Measurements from ENCODE around the gene LRRC36. TPM values are rescaled to one million over a fixed set of nuclear protein-coding genes. Genes with fewer than 3 reads are reported as not detected.

LRRC36 gene
- total and polyA plus RNA-seq, 9 of the 15 experiments (the other 6 are each of a cell fraction or from before 2014, with no cell fraction given), result 0.09 to 0.40 (median 0.17) TPM; not detected in 1

- no peak for TF ChIP-seq CEBPB (tag; IDR thresholded peaks at IDR 0.05)
- no peak for TF ChIP-seq LARP7 (IDR thresholded peaks at IDR 0.05)
- TF ChIP-seq, protein P1, sequence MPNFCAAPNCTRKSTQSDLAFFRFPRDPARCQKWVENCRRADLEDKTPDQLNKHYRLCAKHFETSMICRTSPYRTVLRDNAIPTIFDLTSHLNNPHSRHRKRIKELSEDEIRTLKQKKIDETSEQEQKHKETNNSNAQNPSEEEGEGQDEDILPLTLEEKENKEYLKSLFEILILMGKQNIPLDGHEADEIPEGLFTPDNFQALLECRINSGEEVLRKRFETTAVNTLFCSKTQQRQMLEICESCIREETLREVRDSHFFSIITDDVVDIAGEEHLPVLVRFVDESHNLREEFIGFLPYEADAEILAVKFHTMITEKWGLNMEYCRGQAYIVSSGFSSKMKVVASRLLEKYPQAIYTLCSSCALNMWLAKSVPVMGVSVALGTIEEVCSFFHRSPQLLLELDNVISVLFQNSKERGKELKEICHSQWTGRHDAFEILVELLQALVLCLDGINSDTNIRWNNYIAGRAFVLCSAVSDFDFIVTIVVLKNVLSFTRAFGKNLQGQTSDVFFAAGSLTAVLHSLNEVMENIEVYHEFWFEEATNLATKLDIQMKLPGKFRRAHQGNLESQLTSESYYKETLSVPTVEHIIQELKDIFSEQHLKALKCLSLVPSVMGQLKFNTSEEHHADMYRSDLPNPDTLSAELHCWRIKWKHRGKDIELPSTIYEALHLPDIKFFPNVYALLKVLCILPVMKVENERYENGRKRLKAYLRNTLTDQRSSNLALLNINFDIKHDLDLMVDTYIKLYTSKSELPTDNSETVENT (CRISPR knock-in tag; IDR thresholded peaks at IDR 0.05), result peak; percentile 87
- TF ChIP-seq CHD1 (IDR thresholded peaks at IDR 0.05; ENCODE audit: low read length), result peak; percentile 14
- TF ChIP-seq NONO (IDR thresholded peaks at IDR 0.05; ENCODE audit: low read depth in 2 of 2, low read length in 1 of 2), result peak in 1 of 2 experiments; percentile 77; a peak in 2 of 4 replicates
- TF ChIP-seq DMBX1 (CRISPR knock-in tag; IDR thresholded peaks at IDR 0.05; ENCODE audit: borderline replicate concordance), result peak; percentile 65; the same call in 1 of the 2 replicates
- peak; percentile 90 for TF ChIP-seq ZBTB9 (CRISPR knock-in tag; IDR thresholded peaks at IDR 0.05)
- TF ChIP-seq HDAC3 (IDR thresholded peaks at IDR 0.05; ENCODE audit: borderline replicate concordance, partially characterized antibody), result no peak
- peak; percentile 93 to 95 for TF ChIP-seq E2F6 (IDR thresholded peaks at IDR 0.05; ENCODE audit: borderline replicate concordance in 1 of 2, extremely low read depth in 1 of 2, insufficient read depth in 1 of 2, insufficient read length in 1 of 2, low read depth in 1 of 2, low read length in 1 of 2, poor library complexity in 1 of 2, severe bottlenecking in 1 of 2)
- TF ChIP-seq, protein P2, sequence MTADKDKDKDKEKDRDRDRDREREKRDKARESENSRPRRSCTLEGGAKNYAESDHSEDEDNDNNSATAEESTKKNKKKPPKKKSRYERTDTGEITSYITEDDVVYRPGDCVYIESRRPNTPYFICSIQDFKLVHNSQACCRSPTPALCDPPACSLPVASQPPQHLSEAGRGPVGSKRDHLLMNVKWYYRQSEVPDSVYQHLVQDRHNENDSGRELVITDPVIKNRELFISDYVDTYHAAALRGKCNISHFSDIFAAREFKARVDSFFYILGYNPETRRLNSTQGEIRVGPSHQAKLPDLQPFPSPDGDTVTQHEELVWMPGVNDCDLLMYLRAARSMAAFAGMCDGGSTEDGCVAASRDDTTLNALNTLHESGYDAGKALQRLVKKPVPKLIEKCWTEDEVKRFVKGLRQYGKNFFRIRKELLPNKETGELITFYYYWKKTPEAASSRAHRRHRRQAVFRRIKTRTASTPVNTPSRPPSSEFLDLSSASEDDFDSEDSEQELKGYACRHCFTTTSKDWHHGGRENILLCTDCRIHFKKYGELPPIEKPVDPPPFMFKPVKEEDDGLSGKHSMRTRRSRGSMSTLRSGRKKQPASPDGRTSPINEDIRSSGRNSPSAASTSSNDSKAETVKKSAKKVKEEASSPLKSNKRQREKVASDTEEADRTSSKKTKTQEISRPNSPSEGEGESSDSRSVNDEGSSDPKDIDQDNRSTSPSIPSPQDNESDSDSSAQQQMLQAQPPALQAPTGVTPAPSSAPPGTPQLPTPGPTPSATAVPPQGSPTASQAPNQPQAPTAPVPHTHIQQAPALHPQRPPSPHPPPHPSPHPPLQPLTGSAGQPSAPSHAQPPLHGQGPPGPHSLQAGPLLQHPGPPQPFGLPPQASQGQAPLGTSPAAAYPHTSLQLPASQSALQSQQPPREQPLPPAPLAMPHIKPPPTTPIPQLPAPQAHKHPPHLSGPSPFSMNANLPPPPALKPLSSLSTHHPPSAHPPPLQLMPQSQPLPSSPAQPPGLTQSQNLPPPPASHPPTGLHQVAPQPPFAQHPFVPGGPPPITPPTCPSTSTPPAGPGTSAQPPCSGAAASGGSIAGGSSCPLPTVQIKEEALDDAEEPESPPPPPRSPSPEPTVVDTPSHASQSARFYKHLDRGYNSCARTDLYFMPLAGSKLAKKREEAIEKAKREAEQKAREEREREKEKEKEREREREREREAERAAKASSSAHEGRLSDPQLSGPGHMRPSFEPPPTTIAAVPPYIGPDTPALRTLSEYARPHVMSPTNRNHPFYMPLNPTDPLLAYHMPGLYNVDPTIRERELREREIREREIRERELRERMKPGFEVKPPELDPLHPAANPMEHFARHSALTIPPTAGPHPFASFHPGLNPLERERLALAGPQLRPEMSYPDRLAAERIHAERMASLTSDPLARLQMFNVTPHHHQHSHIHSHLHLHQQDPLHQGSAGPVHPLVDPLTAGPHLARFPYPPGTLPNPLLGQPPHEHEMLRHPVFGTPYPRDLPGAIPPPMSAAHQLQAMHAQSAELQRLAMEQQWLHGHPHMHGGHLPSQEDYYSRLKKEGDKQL (CRISPR knock-in tag; IDR thresholded peaks at IDR 0.05; ENCODE audit: borderline replicate concordance), result no peak
- peak; percentile 57; the same call in 1 of the 2 replicates for TF ChIP-seq ZKSCAN1 (IDR thresholded peaks at IDR 0.05; ENCODE audit: low read depth, low read length)
- peak; percentile 76; the same call in 1 of the 2 replicates for TF ChIP-seq PHF8 (IDR thresholded peaks at IDR 0.05; ENCODE audit: borderline replicate concordance, low read length)
- no peak for TF ChIP-seq CC2D1A (IDR thresholded peaks at IDR 0.05)
- no peak for TF ChIP-seq ZNF232 (CRISPR knock-in tag; IDR thresholded peaks at IDR 0.05)
- TF ChIP-seq SRSF7 (optimal IDR thresholded peaks at IDR 0.05; ENCODE audit: low read depth, low read length), result no peak
Observed at GRCh38 chr16:67279296-67280089, 47.1 kb upstream of the LRRC36 start, which contains the start of gene PLEKHG4 (continued).

Measured in K562 (cell line).